ENCODE results near the gene APLP2.

Gene APLP2

GRCh38 chr11:130070109-130070845 is 583 bp downstream of the APLP2 start:
- no peaks in the 10 kb centered on the region for H3K9me3 ChIP-seq
- H3K4me2 ChIP-seq: peak overlapping the region; percentile 94
- no peak for TF ChIP-seq Cebpa-rat (IDR thresholded peaks at IDR 0.05)
- peaks cover 38% of the 10 kb centered on the region for H3K4me1 ChIP-seq
- H3K27ac ChIP-seq: peak overlapping the region; percentile 72
- peaks cover 54% of the 10 kb centered on the region for H4K20me1 ChIP-seq
- no peaks in the 10 kb centered on the region for H3K36me3 ChIP-seq
- H3K27me3 ChIP-seq: peaks cover 29% of the 10 kb centered on the region
- H3K4me3 ChIP-seq: peak overlapping the region; percentile 91
- peak overlapping the region; percentile 86 for H3K9ac ChIP-seq

- Histone ChIP-seq H3K27ac (no peak overlapping the region), H3K9me3 (no peaks in the 10 kb centered on the region), H3K4me3 (peak overlapping the region; percentile 91), H4K20me1 (peaks cover 60% of the 10 kb centered on the region), H3K36me3 (no peaks in the 10 kb centered on the region), H3K4me2 (peak overlapping the region; percentile 94), H3K27me3 (peaks cover 29% of the 10 kb centered on the region), H3K4me1 (peaks cover 34% of the 10 kb centered on the region), H3K9ac (peak overlapping the region; percentile 86)
- no peak for TF ChIP-seq Cebpa-rat (IDR thresholded peaks at IDR 0.05)
These were observed 1.1 kb downstream of the APLP2 start for GRCh38 chr11:130070846-130071200.

- Histone ChIP-seq H3K27ac (no peak overlapping the region), H3K36me3 (no peaks in the 10 kb centered on the region), H3K27me3 (peaks cover 29% of the 10 kb centered on the region), H3K9ac (no peak overlapping the region), H3K9me3 (no peaks in the 10 kb centered on the region), H3K4me3 (peak overlapping the region; percentile 91), H4K20me1 (peaks cover 64% of the 10 kb centered on the region), H3K4me1 (peaks cover 29% of the 10 kb centered on the region), H3K4me2 (peak overlapping the region; percentile 94)
- TF ChIP-seq Cebpa-rat (IDR thresholded peaks at IDR 0.05): no peak
These were observed 1.6 kb downstream of the APLP2 start for GRCh38 chr11:130071211-130071712.

- Histone ChIP-seq H3K4me2 (no peak overlapping the region), H3K9ac (no peak overlapping the region)
These were observed 5.0 kb downstream of the APLP2 start for GRCh38 chr11:130074736-130075135.

GRCh38 chr11:130076778-130077481 is 7.2 kb downstream of the APLP2 start:
- H4K20me1 ChIP-seq: peaks cover 56% of the 10 kb centered on the region
- peaks cover 8% of the 10 kb centered on the region for H3K27me3 ChIP-seq
- no peaks in the 10 kb centered on the region for H3K4me1 ChIP-seq
- no peak overlapping the region for H3K4me3 ChIP-seq
- no peak overlapping the region for H3K4me2 ChIP-seq
- no peak overlapping the region for H3K9ac ChIP-seq
- H3K27ac ChIP-seq: no peak overlapping the region
- TF ChIP-seq Cebpa-rat (IDR thresholded peaks at IDR 0.05): no peak
- no peaks in the 10 kb centered on the region for H3K9me3 ChIP-seq
- H3K36me3 ChIP-seq: no peaks in the 10 kb centered on the region

More at GRCh38 chr11:130074736-130075135, 5.0 kb downstream of the APLP2 start:
- Histone ChIP-seq H3K27me3 (peaks cover 23% of the 10 kb centered on the region), H3K9me3 (no peaks in the 10 kb centered on the region), H3K4me3 (no peak overlapping the region), H3K36me3 (no peaks in the 10 kb centered on the region), H3K4me1 (peaks cover 8% of the 10 kb centered on the region; the same call in 1 of the 2 replicates), H3K27ac (no peak overlapping the region), H4K20me1 (peaks cover 77% of the 10 kb centered on the region)
- no peak for TF ChIP-seq Cebpa-rat (IDR thresholded peaks at IDR 0.05)

GRCh38 chr11:130077671-130078070 is 8.0 kb downstream of the APLP2 start:
- H3K27me3 ChIP-seq: peaks cover under 1% of the 10 kb centered on the region; the same call in 1 of the 2 replicates
- no peak overlapping the region for H3K9ac ChIP-seq
- no peaks in the 10 kb centered on the region for H3K9me3 ChIP-seq
- H3K27ac ChIP-seq: no peak overlapping the region
- no peak for TF ChIP-seq Cebpa-rat (IDR thresholded peaks at IDR 0.05)
- H3K4me1 ChIP-seq: no peaks in the 10 kb centered on the region
- no peak overlapping the region for H3K4me3 ChIP-seq
- H4K20me1 ChIP-seq: peaks cover 49% of the 10 kb centered on the region
- no peak overlapping the region for H3K4me2 ChIP-seq
- no peaks in the 10 kb centered on the region for H3K36me3 ChIP-seq

GRCh38 chr11:130078080-130078479 is 8.4 kb downstream of the APLP2 start:
- no peaks in the 10 kb centered on the region for H3K4me1 ChIP-seq
- H3K36me3 ChIP-seq: no peaks in the 10 kb centered on the region
- H3K9ac ChIP-seq: no peak overlapping the region
- no peak overlapping the region for H3K27ac ChIP-seq
- H4K20me1 ChIP-seq: peaks cover 45% of the 10 kb centered on the region
- no peak for TF ChIP-seq Cebpa-rat (IDR thresholded peaks at IDR 0.05)
- H3K27me3 ChIP-seq: no peaks in the 10 kb centered on the region
- H3K9me3 ChIP-seq: no peaks in the 10 kb centered on the region
- H3K4me2 ChIP-seq: no peak overlapping the region
- no peak overlapping the region for H3K4me3 ChIP-seq

GRCh38 chr11:130085671-130086290 is 16.1 kb downstream of the APLP2 start:
- no peaks in the 10 kb centered on the region for H3K27me3 ChIP-seq
- TF ChIP-seq Cebpa-rat (IDR thresholded peaks at IDR 0.05): no peak
- H3K4me2 ChIP-seq: no peak overlapping the region
- no peaks in the 10 kb centered on the region for H3K4me1 ChIP-seq
- no peak overlapping the region for H3K4me3 ChIP-seq
- no peaks in the 10 kb centered on the region for H4K20me1 ChIP-seq
- peaks cover 10% of the 10 kb centered on the region for H3K9me3 ChIP-seq
- H3K36me3 ChIP-seq: no peaks in the 10 kb centered on the region
- H3K27ac ChIP-seq: no peak overlapping the region
- H3K9ac ChIP-seq: no peak overlapping the region

- Histone ChIP-seq H3K27me3 (no peaks in the 10 kb centered on the region), H3K4me1 (no peaks in the 10 kb centered on the region), H3K9me3 (peaks cover 10% of the 10 kb centered on the region), H3K36me3 (no peaks in the 10 kb centered on the region), H3K4me3 (no peak overlapping the region), H4K20me1 (no peaks in the 10 kb centered on the region), H3K27ac (no peak overlapping the region), H3K9ac (no peak overlapping the region), H3K4me2 (no peak overlapping the region)
- TF ChIP-seq Cebpa-rat (IDR thresholded peaks at IDR 0.05): no peak
These were observed 17.0 kb downstream of the APLP2 start for GRCh38 chr11:130086669-130087068.
